Upper lobe of left lung (tissue), 6 donors: ENCODE data around the gene GABRG3. TPM values are rescaled to one million over a fixed set of nuclear protein-coding genes. Genes with fewer than 3 reads are reported as not detected.

Experiments
- ATAC-seq, 2 donors: fragments of 200-7000 bp; cut with Tn5 transposase; one replicate each; pipeline ENCODE4 v1.9.1; 2022; ENCODE audit warnings: mild to moderate bottlenecking in 2 of 2, moderate library complexity in 2 of 2; ENCODE audit not compliant: low FRiP score in 2 of 2
- DNase-seq, 2 donors: peaks; one replicate each; pipeline ENCODE4 v3.0.0-alpha.2; 2019 to 2020
- H3K27ac ChIP-seq, 4 donors: fragments of 200-600 bp; sonication (generic); one replicate each; pipeline ENCODE4 v1.5.1; 2016 to 2019
- H3K27me3 ChIP-seq, 4 donors: fragments of 200-600 bp; sonication (generic); one replicate each; pipeline ENCODE4 v1.5.1; 2017 to 2019
- H3K36me3 ChIP-seq, 4 donors: fragments of 200-600 bp; sonication (generic); one replicate each; pipeline ENCODE4 v1.5.1; 2016 to 2019
- H3K4me1 ChIP-seq, 4 donors: fragments of 200-600 bp; sonication (generic); one replicate each; pipeline ENCODE4 v1.5.1; 2018 to 2019
- H3K4me3 ChIP-seq, 4 donors: fragments of 200-600 bp; sonication (generic); one replicate each; pipeline ENCODE4 v1.5.1; 2017 to 2019; ENCODE audit warnings: mild to moderate bottlenecking in 2 of 4, moderate library complexity in 1 of 4
- H3K9me3 ChIP-seq, 4 donors: fragments of 200-600 bp; sonication (generic); one replicate each; pipeline ENCODE4 v1.5.1; 2018 to 2019
- CTCF ChIP-seq, 6 experiments: fragments of 450-650 bp in 4 of 6; fragments of 200-600 bp in 2 of 6; sonication (generic) in 2 of 6; IDR thresholded peaks; one replicate each; pipeline ENCODE4 v1.5.1; 2016 to 2019; ENCODE audit warnings: antibody characterized with exemption in 6 of 6
- EP300 ChIP-seq, 4 donors: sonication (generic); formaldehyde crosslinking; IDR thresholded peaks; one replicate each; pipeline ENCODE4 v1.5.1; 2017; ENCODE audit warnings: antibody characterized with exemption in 4 of 4, control low read depth in 2 of 4
- POLR2A ChIP-seq, 4 donors: fragments of 450-650 bp; IDR thresholded peaks; one replicate each; pipeline ENCODE4 v1.5.1; 2016 to 2017; ENCODE audit warnings: antibody characterized with exemption in 4 of 4, mild to moderate bottlenecking in 2 of 4
- POLR2AphosphoS5 ChIP-seq, 2 donors: sonication (generic); formaldehyde crosslinking; IDR thresholded peaks; one replicate each; pipeline ENCODE4 v1.5.1; 2017; ENCODE audit warnings: antibody characterized with exemption in 2 of 2
- WGBS, 2 donors: methylation state at CpG; one replicate each; pipeline ENCODE4 v1.1.5; 2017 to 2018; 5-methylcytosine and 5-hydroxymethylcytosine counted together
- total RNA-seq, 6 donors: library from RNA; depleted of rRNA in 4 of 6; stranded (reverse); fragments of >200 nt in 4 of 6; gene quantifications; one replicate each; pipeline versions ENCODE4 v1.1.0 to v1.2.1, GENCODE V29; 2016 to 2021
- donor health status: DM: no; HTN: no; CAD: no; lungs with moderate emphysema.
- donor health status: DM: no; HTN: yes; CAD: no; lungs with severe emphysema.

The GABRG3 gene
- total RNA-seq, 6 donors from 2014 or later = not detected

- TF ChIP-seq POLR2AphosphoS5 (IDR thresholded peaks at IDR 0.05) = no peak
- peak in 5 of 6 experiments; percentile 25 to 67 (median 37) for TF ChIP-seq CTCF (IDR thresholded peaks at IDR 0.05)
- Histone ChIP-seq H3K9me3 (no peaks in the 10 kb centered on the region), H3K36me3 (no peaks in the 10 kb centered on the region), H3K27me3 (no peaks in the 10 kb centered on the region), H3K27ac (no peak overlapping the region), H3K4me3 (no peak overlapping the region), H3K4me1 (no peaks in the 10 kb centered on the region)
- WGBS, 2 donors = 40 to 45% methylated on average over 9 to 10 of the region's 10 CpGs
- ATAC-seq (peak; percentile 68 to 71), DNase-seq (peak in 1 of 2 donors; percentile 29)
Measured at GRCh38 chr15:27017168-27017809, 46.3 kb downstream of the GABRG3 start.

- Histone ChIP-seq H3K4me3 (no peak overlapping the region), H3K36me3 (no peaks in the 10 kb centered on the region), H3K9me3 (no peaks in the 10 kb centered on the region), H3K4me1 (no peaks in the 10 kb centered on the region), H3K27ac (no peak overlapping the region), H3K27me3 (no peaks in the 10 kb centered on the region)
- DNase-seq (no peak), ATAC-seq (no peak)
- TF ChIP-seq CTCF (IDR thresholded peaks at IDR 0.05) = no peak
- no peak for TF ChIP-seq POLR2A (IDR thresholded peaks at IDR 0.05)
- TF ChIP-seq EP300 (IDR thresholded peaks at IDR 0.05) = no peak
- 76 to 79% methylated on average over 6 of the region's 6 CpGs for WGBS, 2 donors
Measured at GRCh38 chr15:27019687-27020086, 48.7 kb downstream of the GABRG3 start.

- DNase-seq (no peak), ATAC-seq (no peak)
- H3K4me3 ChIP-seq = no peak overlapping the region
- H3K27ac ChIP-seq = no peak overlapping the region
- no peaks in the 10 kb centered on the region for H3K27me3 ChIP-seq
- H3K36me3 ChIP-seq = no peaks in the 10 kb centered on the region
- TF ChIP-seq POLR2A (IDR thresholded peaks at IDR 0.05) (no peak), CTCF (IDR thresholded peaks at IDR 0.05) (no peak), EP300 (IDR thresholded peaks at IDR 0.05) (no peak)
- 28 to 45% methylated on average over 9 of the region's 9 CpGs for WGBS, 2 donors
- no peaks in the 10 kb centered on the region for H3K9me3 ChIP-seq
- H3K4me1 ChIP-seq = no peaks in the 10 kb centered on the region
Measured at GRCh38 chr15:27025481-27025966, 54.5 kb downstream of the GABRG3 start.

- ATAC-seq = no peak
- Histone ChIP-seq H3K9me3 (no peaks in the 10 kb centered on the region), H3K4me3 (no peak overlapping the region), H3K36me3 (no peaks in the 10 kb centered on the region), H3K27me3 (no peaks in the 10 kb centered on the region), H3K4me1 (no peaks in the 10 kb centered on the region), H3K27ac (no peak overlapping the region)
- DNase-seq = no peak
- TF ChIP-seq POLR2AphosphoS5 (IDR thresholded peaks at IDR 0.05) (no peak), POLR2A (IDR thresholded peaks at IDR 0.05) (no peak), CTCF (IDR thresholded peaks at IDR 0.05) (no peak), EP300 (IDR thresholded peaks at IDR 0.05) (no peak)
- 68 to 73% methylated on average over 6 of the region's 6 CpGs for WGBS, 2 donors
Measured at GRCh38 chr15:27027229-27027628, 56.2 kb downstream of the GABRG3 start.

GRCh38 chr15:27028858-27029477, 58.0 kb downstream of the GABRG3 start:
- Histone ChIP-seq H3K4me3 (no peak overlapping the region), H3K9me3 (no peaks in the 10 kb centered on the region), H3K4me1 (no peaks in the 10 kb centered on the region), H3K27ac (no peak overlapping the region), H3K36me3 (no peaks in the 10 kb centered on the region), H3K27me3 (no peaks in the 10 kb centered on the region)
- ATAC-seq (peak in 1 of 2 donors; percentile 24), DNase-seq (peak in 1 of 2 donors; percentile 54)
- TF ChIP-seq CTCF (IDR thresholded peaks at IDR 0.05) (no peak), EP300 (IDR thresholded peaks at IDR 0.05) (no peak), POLR2AphosphoS5 (IDR thresholded peaks at IDR 0.05) (no peak), POLR2A (IDR thresholded peaks at IDR 0.05) (no peak)
- WGBS, 2 donors = 33 to 43% methylated on average over 5 to 12 of the region's 12 CpGs
